Keratinocyte (primary cell): Measurements from ENCODE around the gene ZACN.

ENCODE experiments used
- CTCF ChIP-seq, 3 experiments: IDR thresholded peaks in 1 of 3; conservative IDR thresholded peaks in 1 of 3; optimal IDR thresholded peaks in 1 of 3; 2 replicates in 2 of 3; 3 replicates in 1 of 3; pipeline versions ENCODE3 to v1.5.1; 2011; ENCODE audit warnings: low read length in 3 of 3, mild to moderate bottlenecking in 3 of 3, moderate library complexity in 2 of 3, control low read depth in 1 of 3, inconsistent platforms in 1 of 3; ENCODE audit not compliant: insufficient read depth in 2 of 3; ENCODE audit errors: extremely low read depth in 1 of 3
- EZH2 ChIP-seq: IDR thresholded peaks from one replicate; pipeline ENCODE4 v1.6.1; 2012; ENCODE audit warnings: inconsistent platforms, mild to moderate bottlenecking, low read length, moderate library complexity

- TF ChIP-seq CTCF (optimal IDR thresholded peaks at IDR 0.05 in 1 of 3, IDR thresholded peaks at IDR 0.05 in 1 of 3, conservative IDR thresholded peaks at IDR 0.05 in 1 of 3; ENCODE audit: extremely low read depth in 1 of 3, insufficient read depth in 2 of 3, low read length in 3 of 3) (no peak), EZH2 (no peak)
These were observed 44.3 kb upstream of the ZACN start for GRCh38 chr17:76034428-76035350.
